ENCODE results near the gene FAF1.
"Not testable (repeated sequence)": the region's sequence is repeated elsewhere in the genome, so short reads cannot be mapped to it uniquely, and the experiment has no call there.

The FAF1 gene

GRCh38 chr1:50920409-50920808 lies 39.7 kb downstream of the FAF1 start:
- peaks cover 38% of the 10 kb centered on the region for H3K36me3 Mint-ChIP-seq (ENCODE audit: low read depth)
- H3K27ac Mint-ChIP-seq: no peak overlapping the region
- H3K9me3 Mint-ChIP-seq: peaks cover 18% of the 10 kb centered on the region

GRCh38 chr1:50917138-50918137 lies 42.6 kb downstream of the FAF1 start:
- Mint-ChIP-seq H3K27ac (no peak overlapping the region), H3K36me3 (ENCODE audit: low read depth) (peaks cover 26% of the 10 kb centered on the region), H3K4me1 (ENCODE audit: low read depth) (peaks cover 32% of the 10 kb centered on the region), H3K9me3 (no peaks in the 10 kb centered on the region), H3K4me3 (no peak overlapping the region), H3K27me3 (no peaks in the 10 kb centered on the region)
- DNase-seq: no peak

More at GRCh38 chr1:50920409-50920808, 39.7 kb downstream of the FAF1 start:
- Mint-ChIP-seq H3K27me3 (no peaks in the 10 kb centered on the region), H3K4me3 (no peak overlapping the region), H3K4me1 (ENCODE audit: low read depth) (peaks cover 34% of the 10 kb centered on the region)
- DNase-seq: no peak

- no peak overlapping the region for H3K27ac Mint-ChIP-seq
- no peak overlapping the region for H3K4me3 Mint-ChIP-seq
- H3K4me1 Mint-ChIP-seq (ENCODE audit: low read depth): peaks cover 27% of the 10 kb centered on the region
- H3K36me3 Mint-ChIP-seq (ENCODE audit: low read depth): peaks cover 19% of the 10 kb centered on the region
- no peaks in the 10 kb centered on the region for H3K9me3 Mint-ChIP-seq
- no peaks in the 10 kb centered on the region for H3K27me3 Mint-ChIP-seq
- DNase-seq: no peak
These were observed 44.4 kb downstream of the FAF1 start for GRCh38 chr1:50915621-50916020.

- peaks cover 27% of the 10 kb centered on the region for H3K4me1 Mint-ChIP-seq (ENCODE audit: low read depth)
- H3K9me3 Mint-ChIP-seq: no peaks in the 10 kb centered on the region
These were observed 46.1 kb downstream of the FAF1 start for GRCh38 chr1:50913954-50914353.

GRCh38 chr1:50910356-50910755 lies 49.7 kb downstream of the FAF1 start:
- H3K4me3 Mint-ChIP-seq, H3K27ac Mint-ChIP-seq, DNase-seq, H3K9me3 Mint-ChIP-seq, H3K27me3 Mint-ChIP-seq: not testable (repeated sequence)
- Mint-ChIP-seq H3K4me1 (ENCODE audit: low read depth) (peaks cover 12% of the 10 kb centered on the region), H3K36me3 (ENCODE audit: low read depth) (peaks cover 24% of the 10 kb centered on the region)

More at GRCh38 chr1:50913954-50914353, 46.1 kb downstream of the FAF1 start:
- no peak overlapping the region for H3K27ac Mint-ChIP-seq
- H3K36me3 Mint-ChIP-seq (ENCODE audit: low read depth): peaks cover 20% of the 10 kb centered on the region
- H3K27me3 Mint-ChIP-seq: no peaks in the 10 kb centered on the region
- no peak overlapping the region for H3K4me3 Mint-ChIP-seq
- DNase-seq: no peak

- not testable (repeated sequence) for DNase-seq; H3K27ac Mint-ChIP-seq; H3K4me3 Mint-ChIP-seq; H3K4me1 Mint-ChIP-seq (ENCODE audit: low read depth); H3K27me3 Mint-ChIP-seq; H3K9me3 Mint-ChIP-seq
- peaks cover 13% of the 10 kb centered on the region for H3K36me3 Mint-ChIP-seq (ENCODE audit: low read depth)
These were observed 52.5 kb downstream of the FAF1 start for GRCh38 chr1:50907610-50908009.

GRCh38 chr1:50906050-50906449 lies 54.0 kb downstream of the FAF1 start:
- not testable (repeated sequence) for H3K27ac Mint-ChIP-seq, H3K9me3 Mint-ChIP-seq, DNase-seq, H3K27me3 Mint-ChIP-seq, H3K4me3 Mint-ChIP-seq
- peaks cover 12% of the 10 kb centered on the region for H3K36me3 Mint-ChIP-seq (ENCODE audit: low read depth)
- H3K4me1 Mint-ChIP-seq (ENCODE audit: low read depth): peaks cover 11% of the 10 kb centered on the region

GRCh38 chr1:50902419-50902818 lies 57.6 kb downstream of the FAF1 start:
- no peak overlapping the region for H3K27ac Mint-ChIP-seq
- H3K4me1 Mint-ChIP-seq (ENCODE audit: low read depth): peaks cover 22% of the 10 kb centered on the region
- no peak overlapping the region for H3K4me3 Mint-ChIP-seq
- DNase-seq: no peak
- H3K36me3 Mint-ChIP-seq (ENCODE audit: low read depth): no peaks in the 10 kb centered on the region
- H3K27me3 Mint-ChIP-seq: no peaks in the 10 kb centered on the region
- no peaks in the 10 kb centered on the region for H3K9me3 Mint-ChIP-seq

- no peaks in the 10 kb centered on the region for H3K36me3 Mint-ChIP-seq (ENCODE audit: low read depth)
- no peak overlapping the region for H3K4me3 Mint-ChIP-seq
- no peaks in the 10 kb centered on the region for H3K9me3 Mint-ChIP-seq
- no peaks in the 10 kb centered on the region for H3K27me3 Mint-ChIP-seq
- DNase-seq: no peak
- peaks cover 22% of the 10 kb centered on the region for H3K4me1 Mint-ChIP-seq (ENCODE audit: low read depth)
- H3K27ac Mint-ChIP-seq: no peak overlapping the region
These were observed 58.2 kb downstream of the FAF1 start for GRCh38 chr1:50901872-50902271.

GRCh38 chr1:50898773-50899172 lies 61.3 kb downstream of the FAF1 start:
- peaks cover 15% of the 10 kb centered on the region for H3K36me3 Mint-ChIP-seq (ENCODE audit: low read depth)
- peaks cover 33% of the 10 kb centered on the region for H3K4me1 Mint-ChIP-seq (ENCODE audit: low read depth)
- no peak overlapping the region for H3K27ac Mint-ChIP-seq
- no peak overlapping the region for H3K4me3 Mint-ChIP-seq
- no peaks in the 10 kb centered on the region for H3K27me3 Mint-ChIP-seq
- H3K9me3 Mint-ChIP-seq: no peaks in the 10 kb centered on the region
- no peak for DNase-seq

- DNase-seq: no peak
- Mint-ChIP-seq H3K27ac (no peak overlapping the region), H3K27me3 (no peaks in the 10 kb centered on the region), H3K4me1 (ENCODE audit: low read depth) (peaks cover 28% of the 10 kb centered on the region), H3K4me3 (no peak overlapping the region), H3K36me3 (ENCODE audit: low read depth) (peaks cover 30% of the 10 kb centered on the region), H3K9me3 (no peaks in the 10 kb centered on the region)
These were observed 65.7 kb downstream of the FAF1 start for GRCh38 chr1:50894340-50894739.

GRCh38 chr1:50893466-50893865 lies 66.6 kb downstream of the FAF1 start:
- Mint-ChIP-seq H3K27me3 (no peaks in the 10 kb centered on the region), H3K4me1 (ENCODE audit: low read depth) (peaks cover 24% of the 10 kb centered on the region), H3K4me3 (no peak overlapping the region), H3K27ac (no peak overlapping the region), H3K36me3 (ENCODE audit: low read depth) (peaks cover 30% of the 10 kb centered on the region), H3K9me3 (no peaks in the 10 kb centered on the region)
- DNase-seq: no peak

GRCh38 chr1:50887555-50887954 lies 72.5 kb downstream of the FAF1 start:
- not testable (repeated sequence) for H3K4me3 Mint-ChIP-seq; H3K27me3 Mint-ChIP-seq; H3K4me1 Mint-ChIP-seq (ENCODE audit: low read depth); H3K9me3 Mint-ChIP-seq; H3K27ac Mint-ChIP-seq; DNase-seq
- H3K36me3 Mint-ChIP-seq (ENCODE audit: low read depth): peaks cover 15% of the 10 kb centered on the region

GRCh38 chr1:50880373-50880772 lies 79.7 kb downstream of the FAF1 start:
- peaks cover 21% of the 10 kb centered on the region for H3K4me1 Mint-ChIP-seq (ENCODE audit: low read depth)
- H3K9me3 Mint-ChIP-seq: peaks cover 4% of the 10 kb centered on the region
- DNase-seq: no peak
- peaks cover 12% of the 10 kb centered on the region for H3K36me3 Mint-ChIP-seq (ENCODE audit: low read depth)
- H3K27me3 Mint-ChIP-seq: no peaks in the 10 kb centered on the region
- no peak overlapping the region for H3K4me3 Mint-ChIP-seq
- H3K27ac Mint-ChIP-seq: no peak overlapping the region

GRCh38 chr1:50879137-50879536 lies 80.9 kb downstream of the FAF1 start:
- H3K27me3 Mint-ChIP-seq: no peaks in the 10 kb centered on the region
- DNase-seq: no peak
- H3K4me3 Mint-ChIP-seq: no peak overlapping the region
- no peak overlapping the region for H3K27ac Mint-ChIP-seq
- peaks cover 7% of the 10 kb centered on the region for H3K36me3 Mint-ChIP-seq (ENCODE audit: low read depth)
- H3K4me1 Mint-ChIP-seq (ENCODE audit: low read depth): peaks cover 21% of the 10 kb centered on the region
- H3K9me3 Mint-ChIP-seq: no peaks in the 10 kb centered on the region

Measured in activated T-cell treated with anti-CD3 and anti-CD28 coated beads, Interleukin-2, amount 50 U/mL, for 24 hours (primary cell).